Measurements from ENCODE around the gene PARVB.

DNA sequence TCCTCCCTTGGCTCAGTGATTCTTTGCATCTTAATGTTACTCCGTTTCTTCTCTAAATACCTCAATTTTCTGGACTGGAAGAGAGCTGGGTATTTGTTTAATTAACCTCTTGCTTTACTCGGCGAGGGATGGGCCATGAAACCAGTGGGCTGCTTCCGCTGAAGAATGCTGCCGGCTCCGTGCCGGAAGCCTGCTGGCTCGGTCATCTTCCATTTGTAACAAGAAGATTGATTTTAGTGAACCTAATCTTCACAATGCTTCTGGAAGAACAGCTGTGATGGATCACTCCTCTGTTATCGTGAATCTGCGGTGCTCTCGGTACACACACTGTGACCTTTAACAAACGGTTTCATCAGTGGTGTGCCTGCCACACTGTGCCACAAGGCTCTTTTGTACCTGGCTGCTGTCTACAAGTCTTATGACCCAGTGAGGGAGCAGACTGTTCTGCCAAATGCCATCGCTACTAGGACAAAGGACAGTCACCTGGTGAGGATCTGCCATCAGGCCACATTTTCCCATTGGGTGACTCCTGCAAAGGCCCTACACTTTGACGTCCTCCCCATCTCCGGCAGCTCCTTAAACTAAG, 25.3 kb upstream of the PARVB start:
- TF ChIP-seq, protein P1, sequence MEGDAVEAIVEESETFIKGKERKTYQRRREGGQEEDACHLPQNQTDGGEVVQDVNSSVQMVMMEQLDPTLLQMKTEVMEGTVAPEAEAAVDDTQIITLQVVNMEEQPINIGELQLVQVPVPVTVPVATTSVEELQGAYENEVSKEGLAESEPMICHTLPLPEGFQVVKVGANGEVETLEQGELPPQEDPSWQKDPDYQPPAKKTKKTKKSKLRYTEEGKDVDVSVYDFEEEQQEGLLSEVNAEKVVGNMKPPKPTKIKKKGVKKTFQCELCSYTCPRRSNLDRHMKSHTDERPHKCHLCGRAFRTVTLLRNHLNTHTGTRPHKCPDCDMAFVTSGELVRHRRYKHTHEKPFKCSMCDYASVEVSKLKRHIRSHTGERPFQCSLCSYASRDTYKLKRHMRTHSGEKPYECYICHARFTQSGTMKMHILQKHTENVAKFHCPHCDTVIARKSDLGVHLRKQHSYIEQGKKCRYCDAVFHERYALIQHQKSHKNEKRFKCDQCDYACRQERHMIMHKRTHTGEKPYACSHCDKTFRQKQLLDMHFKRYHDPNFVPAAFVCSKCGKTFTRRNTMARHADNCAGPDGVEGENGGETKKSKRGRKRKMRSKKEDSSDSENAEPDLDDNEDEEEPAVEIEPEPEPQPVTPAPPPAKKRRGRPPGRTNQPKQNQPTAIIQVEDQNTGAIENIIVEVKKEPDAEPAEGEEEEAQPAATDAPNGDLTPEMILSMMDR (IDR thresholded peaks at IDR 0.05), result no peak
- TF ChIP-seq POLR2A (IDR thresholded peaks at IDR 0.05), result no peak
